Ectodermal cell (in vitro differentiated cells): Measurements from ENCODE around the gene LHFPL3.
"Not testable (repeated sequence)": the region's sequence is repeated elsewhere in the genome, so short reads cannot be mapped to it uniquely, and the experiment has no call there.

Experiments used
- H3K27ac ChIP-seq: 2 replicates; pipeline ENCODE4 v1.7.0; 2013; ENCODE audit warnings: mild to moderate bottlenecking, low read depth, low read length; ENCODE audit not compliant: insufficient read depth, poor library complexity, severe bottlenecking
- H3K27me3 ChIP-seq: 2 replicates; pipeline ENCODE4 v1.7.0; 2013; ENCODE audit warnings: mild to moderate bottlenecking, low read length; ENCODE audit not compliant: insufficient read depth, control insufficient read depth, poor library complexity, severe bottlenecking
- H3K36me3 ChIP-seq: one replicate; pipeline ENCODE4 v1.7.0; 2013; ENCODE audit warnings: low read length; ENCODE audit not compliant: control insufficient read depth, insufficient read depth
- H3K4me1 ChIP-seq: one replicate; pipeline ENCODE4 v1.7.0; 2013; ENCODE audit warnings: low read length; ENCODE audit not compliant: control insufficient read depth, insufficient read depth
- H3K4me3 ChIP-seq: 2 replicates; pipeline ENCODE4 v1.7.0; 2013; ENCODE audit warnings: low read depth, low read length, control low read depth; ENCODE audit not compliant: insufficient read depth
- H3K9me3 ChIP-seq: 2 replicates; pipeline ENCODE4 v1.7.0; 2013; ENCODE audit warnings: mild to moderate bottlenecking, low read length, moderate library complexity; ENCODE audit not compliant: control insufficient read depth
- WGBS, 2 experiments: methylation state at CpG; one replicate each; pipeline ENCODE4 v1.1.7; 2013; ENCODE audit warnings: missing lambda C conversion rate in 2 of 2; 5-methylcytosine and 5-hydroxymethylcytosine counted together

Gene LHFPL3

GRCh38 chr7:104721027-104721426, 392.6 kb downstream of the LHFPL3 start:
- H3K4me1 ChIP-seq, H3K27ac ChIP-seq, H3K4me3 ChIP-seq, H3K27me3 ChIP-seq, H3K9me3 ChIP-seq, H3K36me3 ChIP-seq: not testable (repeated sequence)
- WGBS, 2 experiments: 93 to 100% methylated on average over 2 of the region's 2 CpGs

GRCh38 chr7:104723001-104723400, 394.6 kb downstream of the LHFPL3 start:
- Histone ChIP-seq H3K27me3 (no peaks in the 10 kb centered on the region), H3K36me3 (no peaks in the 10 kb centered on the region), H3K27ac (no peak overlapping the region), H3K4me3 (no peak overlapping the region), H3K9me3 (no peaks in the 10 kb centered on the region), H3K4me1 (no peaks in the 10 kb centered on the region)
- WGBS, 2 experiments: 89% methylated on average over 2 of the region's 2 CpGs

DNA sequence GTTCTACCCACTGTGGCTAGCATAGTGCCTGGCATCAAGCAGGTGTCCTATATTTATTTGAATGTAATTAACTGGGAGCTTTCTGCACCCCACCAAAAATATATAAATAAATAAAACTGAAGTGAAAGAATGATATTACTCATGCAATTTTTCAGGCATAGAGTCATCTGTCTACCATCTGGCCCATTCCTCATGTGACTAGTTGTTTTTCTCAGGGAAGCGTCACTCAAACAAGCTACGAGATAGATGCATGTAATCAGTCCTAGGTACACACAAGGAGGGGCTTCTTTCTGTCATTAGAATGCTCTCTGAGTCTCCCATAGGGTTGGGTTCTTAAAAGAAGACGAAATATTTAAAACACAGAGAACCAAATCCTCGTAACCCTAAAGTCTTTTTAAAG, 430.1 kb downstream of the LHFPL3 start:
- Histone ChIP-seq H3K4me3 (no peak overlapping the region), H3K27ac (no peak overlapping the region), H3K9me3 (no peaks in the 10 kb centered on the region), H3K36me3 (no peaks in the 10 kb centered on the region), H3K4me1 (no peaks in the 10 kb centered on the region), H3K27me3 (no peaks in the 10 kb centered on the region)
- 93 to 97% methylated on average over 2 to 4 of the region's 4 CpGs for WGBS, 2 experiments

- Histone ChIP-seq H3K4me3 (no peak overlapping the region), H3K36me3 (no peaks in the 10 kb centered on the region), H3K9me3 (no peaks in the 10 kb centered on the region), H3K27ac (no peak overlapping the region), H3K4me1 (no peaks in the 10 kb centered on the region), H3K27me3 (no peaks in the 10 kb centered on the region)
- WGBS, 2 experiments: 92% methylated on average over 4 of the region's 4 CpGs
Observed at GRCh38 chr7:104761892-104762291, 433.5 kb downstream of the LHFPL3 start.

DNA sequence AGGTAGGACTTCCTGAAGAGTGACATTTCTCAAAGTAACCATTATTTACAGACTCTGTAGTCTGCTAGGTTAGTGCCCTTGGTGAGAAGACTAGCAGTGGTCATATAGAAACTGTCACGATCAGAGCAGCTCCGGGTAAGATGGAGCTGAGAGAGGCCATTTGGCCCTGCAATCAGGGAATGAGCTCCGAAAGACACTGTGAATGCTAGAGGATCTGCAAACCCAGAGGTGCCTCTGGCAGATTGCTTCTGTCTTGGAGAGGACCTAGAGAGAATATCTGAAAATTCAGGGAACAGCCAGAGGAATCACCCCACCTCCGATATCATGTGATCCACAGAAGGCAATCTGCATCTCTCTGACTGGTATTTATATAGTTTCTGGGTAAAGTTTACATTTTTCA, 438.7 kb downstream of the LHFPL3 start:
- Histone ChIP-seq H3K36me3 (no peaks in the 10 kb centered on the region), H3K27me3 (no peaks in the 10 kb centered on the region), H3K4me1 (peaks cover 11% of the 10 kb centered on the region), H3K4me3 (no peak overlapping the region), H3K9me3 (no peaks in the 10 kb centered on the region), H3K27ac (no peak overlapping the region)
- 94% methylated on average over 4 of the region's 4 CpGs for WGBS, 2 experiments

- H3K36me3 ChIP-seq: no peaks in the 10 kb centered on the region
- no peaks in the 10 kb centered on the region for H3K27me3 ChIP-seq
- peak overlapping the region; percentile 19 for H3K27ac ChIP-seq
- H3K4me3 ChIP-seq: no peak overlapping the region
- peaks cover 17% of the 10 kb centered on the region for H3K4me1 ChIP-seq
- 63 to 73% methylated on average over 4 of the region's 4 CpGs for WGBS, 2 experiments
- no peaks in the 10 kb centered on the region for H3K9me3 ChIP-seq
Observed at GRCh38 chr7:104767826-104768536, 439.6 kb downstream of the LHFPL3 start.

- H3K4me1 ChIP-seq: peaks cover 21% of the 10 kb centered on the region
- no peaks in the 10 kb centered on the region for H3K36me3 ChIP-seq
- no peak overlapping the region for H3K4me3 ChIP-seq
- H3K9me3 ChIP-seq: no peaks in the 10 kb centered on the region
- no peaks in the 10 kb centered on the region for H3K27me3 ChIP-seq
- peak overlapping the region; percentile 19 for H3K27ac ChIP-seq
- WGBS, 2 experiments: 12 to 13% methylated on average over 10 of the region's 10 CpGs
Observed at GRCh38 chr7:104772405-104773345, 444.3 kb downstream of the LHFPL3 start.

DNA sequence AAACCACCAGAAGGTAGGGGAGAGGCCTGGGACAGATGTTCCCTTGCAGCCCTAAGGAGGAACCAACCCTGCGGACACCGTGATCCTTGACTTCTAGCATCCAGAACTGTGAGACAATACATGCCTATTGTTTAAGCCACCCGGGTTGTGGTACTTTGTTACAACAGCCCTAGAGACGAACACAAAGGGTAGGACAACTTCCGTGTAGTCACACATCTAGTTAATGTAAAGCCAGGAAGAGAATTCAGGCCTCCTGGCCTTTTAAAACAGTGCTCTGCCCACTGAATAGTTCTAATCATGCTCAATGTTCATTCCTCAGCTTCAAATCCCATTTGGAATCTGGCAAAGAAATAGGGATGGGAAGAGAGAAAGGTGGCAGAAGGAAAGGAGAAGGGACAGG, 445.4 kb downstream of the LHFPL3 start:
- WGBS, 2 experiments: 87 to 90% methylated on average over 5 of the region's 5 CpGs
- peaks cover 13% of the 10 kb centered on the region for H3K4me1 ChIP-seq
- H3K4me3 ChIP-seq: no peak overlapping the region
- H3K27me3 ChIP-seq: no peaks in the 10 kb centered on the region
- no peaks in the 10 kb centered on the region for H3K9me3 ChIP-seq
- H3K27ac ChIP-seq: no peak overlapping the region
- no peaks in the 10 kb centered on the region for H3K36me3 ChIP-seq

DNA sequence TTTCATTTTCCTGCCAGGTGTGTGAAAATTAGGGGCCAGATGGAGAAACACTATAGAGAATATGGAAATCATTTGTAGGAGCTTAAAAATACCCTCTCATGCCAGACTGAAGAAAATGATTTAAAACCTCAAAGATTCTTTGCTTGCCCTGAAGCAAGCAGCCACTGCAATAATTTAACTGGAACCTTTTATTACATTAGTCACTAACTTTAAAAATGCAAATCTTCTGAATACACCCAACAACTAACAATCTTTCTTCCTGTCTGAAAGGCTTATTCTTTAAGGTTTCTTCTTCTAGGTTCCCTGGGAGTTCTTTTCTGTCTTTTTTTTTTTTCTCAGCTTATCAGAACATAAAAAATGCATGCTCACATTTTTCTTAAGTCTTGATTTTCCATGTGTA, 447.1 kb downstream of the LHFPL3 start:
- Histone ChIP-seq H3K4me3 (no peak overlapping the region), H3K4me1 (peaks cover 13% of the 10 kb centered on the region), H3K27me3 (no peaks in the 10 kb centered on the region), H3K27ac (no peak overlapping the region), H3K9me3 (no peaks in the 10 kb centered on the region), H3K36me3 (no peaks in the 10 kb centered on the region)

DNA sequence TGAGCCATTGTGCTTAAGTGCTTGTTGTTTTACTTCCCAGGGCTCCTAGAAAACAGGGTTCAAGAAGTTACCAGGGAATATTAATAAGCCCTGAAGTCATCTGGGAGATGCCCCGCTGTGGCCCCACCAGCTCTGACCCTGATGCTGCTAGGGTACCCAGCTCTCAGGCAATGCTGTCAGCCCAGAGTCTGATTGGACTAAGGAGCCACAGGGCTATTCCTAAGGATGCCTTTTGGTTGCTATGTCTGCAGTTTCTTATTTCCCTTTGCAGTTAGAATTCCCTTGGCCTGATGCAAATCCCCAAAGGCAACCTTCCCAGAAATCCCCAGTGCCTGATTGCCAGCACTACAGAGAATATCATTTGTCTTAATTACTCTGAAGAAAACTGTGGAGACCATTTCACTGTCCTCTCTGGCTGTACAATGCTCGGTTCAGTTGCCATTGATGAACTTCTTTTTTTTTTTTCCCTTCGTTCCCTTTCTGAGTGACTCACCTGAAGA, 448.9 kb downstream of the LHFPL3 start:
- Histone ChIP-seq H3K4me3 (no peak overlapping the region), H3K9me3 (no peaks in the 10 kb centered on the region), H3K4me1 (peaks cover 13% of the 10 kb centered on the region), H3K27ac (no peak overlapping the region), H3K27me3 (no peaks in the 10 kb centered on the region), H3K36me3 (no peaks in the 10 kb centered on the region)
- WGBS, 2 experiments: 69 to 77% methylated on average over 3 of the region's 3 CpGs
